ENCODE measurements around the gene ZNF362. TPM values are rescaled to one million over a fixed set of nuclear protein-coding genes. Genes with fewer than 3 reads are reported as not detected.

ZNF362 gene
- total and polyA plus RNA-seq, 2 of the 13 experiments (the other 11 are each of a cell fraction or from before 2014, with no cell fraction given) = 8.3 to 14.2 TPM

DNA sequence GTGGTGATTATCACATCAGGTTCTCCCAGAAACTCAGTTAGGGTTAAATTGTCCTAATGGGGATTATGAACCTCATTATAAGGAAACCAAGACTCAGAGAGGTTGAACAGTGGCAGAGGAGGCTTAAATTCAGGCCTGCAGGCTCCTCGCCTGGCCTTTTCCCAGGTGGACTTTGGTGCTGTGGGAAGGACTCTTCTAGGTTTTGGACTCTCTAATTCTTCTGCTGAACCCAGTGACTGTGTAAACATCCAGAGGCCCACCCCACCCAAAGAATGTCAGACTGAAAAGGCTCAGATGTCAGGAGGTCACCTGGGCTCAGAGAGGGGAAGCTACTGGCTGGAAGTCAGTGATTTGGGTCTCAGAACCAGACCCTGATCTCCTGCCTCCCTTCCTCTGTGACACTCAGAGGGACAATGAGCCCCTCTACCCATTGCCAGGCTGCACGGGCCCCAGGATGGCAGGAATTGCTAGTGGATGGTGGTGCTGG lies 2.5 kb downstream of the ZNF362 start (continued):
- TF ChIP-seq CSRNP1 (CRISPR knock-in tag; IDR thresholded peaks at IDR 0.05) (no peak), ZNF569 (CRISPR knock-in tag; IDR thresholded peaks at IDR 0.05; ENCODE audit: borderline replicate concordance) (no peak), RCOR2 (CRISPR knock-in tag; IDR thresholded peaks at IDR 0.05) (peak; percentile 52; the same call in 1 of the 2 replicates), ZSCAN12 (CRISPR knock-in tag; IDR thresholded peaks at IDR 0.05) (no peak), XBP1 (CRISPR knock-in tag; IDR thresholded peaks at IDR 0.05) (no peak), ZBTB46 (CRISPR knock-in tag; IDR thresholded peaks at IDR 0.05; ENCODE audit: borderline replicate concordance) (no peak), ZBTB7B (CRISPR knock-in tag; IDR thresholded peaks at IDR 0.05) (peak; percentile 71; the same call in 1 of the 2 replicates), GTF3A (CRISPR knock-in tag; conservative IDR thresholded peaks at IDR 0.05) (no peak), RNF2 (conservative IDR thresholded peaks at IDR 0.05; ENCODE audit: low read depth) (no peak), HNRNPH1 (optimal IDR thresholded peaks at IDR 0.05; ENCODE audit: low read depth, low read length) (no peak), MIER2 (CRISPR knock-in tag; IDR thresholded peaks at IDR 0.05) (no peak), MEIS1 (CRISPR knock-in tag; IDR thresholded peaks at IDR 0.05; ENCODE audit: borderline replicate concordance) (no peak), ZNF784 (CRISPR knock-in tag; IDR thresholded peaks at IDR 0.05; ENCODE audit: borderline replicate concordance) (no peak)
- TF ChIP-seq, protein P1, sequence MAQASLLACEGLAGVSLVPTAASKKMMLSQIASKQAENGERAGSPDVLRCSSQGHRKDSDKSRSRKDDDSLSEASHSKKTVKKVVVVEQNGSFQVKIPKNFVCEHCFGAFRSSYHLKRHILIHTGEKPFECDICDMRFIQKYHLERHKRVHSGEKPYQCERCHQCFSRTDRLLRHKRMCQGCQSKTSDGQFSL (CRISPR knock-in tag; IDR thresholded peaks at IDR 0.05) = no peak
- TF ChIP-seq, protein P2, sequence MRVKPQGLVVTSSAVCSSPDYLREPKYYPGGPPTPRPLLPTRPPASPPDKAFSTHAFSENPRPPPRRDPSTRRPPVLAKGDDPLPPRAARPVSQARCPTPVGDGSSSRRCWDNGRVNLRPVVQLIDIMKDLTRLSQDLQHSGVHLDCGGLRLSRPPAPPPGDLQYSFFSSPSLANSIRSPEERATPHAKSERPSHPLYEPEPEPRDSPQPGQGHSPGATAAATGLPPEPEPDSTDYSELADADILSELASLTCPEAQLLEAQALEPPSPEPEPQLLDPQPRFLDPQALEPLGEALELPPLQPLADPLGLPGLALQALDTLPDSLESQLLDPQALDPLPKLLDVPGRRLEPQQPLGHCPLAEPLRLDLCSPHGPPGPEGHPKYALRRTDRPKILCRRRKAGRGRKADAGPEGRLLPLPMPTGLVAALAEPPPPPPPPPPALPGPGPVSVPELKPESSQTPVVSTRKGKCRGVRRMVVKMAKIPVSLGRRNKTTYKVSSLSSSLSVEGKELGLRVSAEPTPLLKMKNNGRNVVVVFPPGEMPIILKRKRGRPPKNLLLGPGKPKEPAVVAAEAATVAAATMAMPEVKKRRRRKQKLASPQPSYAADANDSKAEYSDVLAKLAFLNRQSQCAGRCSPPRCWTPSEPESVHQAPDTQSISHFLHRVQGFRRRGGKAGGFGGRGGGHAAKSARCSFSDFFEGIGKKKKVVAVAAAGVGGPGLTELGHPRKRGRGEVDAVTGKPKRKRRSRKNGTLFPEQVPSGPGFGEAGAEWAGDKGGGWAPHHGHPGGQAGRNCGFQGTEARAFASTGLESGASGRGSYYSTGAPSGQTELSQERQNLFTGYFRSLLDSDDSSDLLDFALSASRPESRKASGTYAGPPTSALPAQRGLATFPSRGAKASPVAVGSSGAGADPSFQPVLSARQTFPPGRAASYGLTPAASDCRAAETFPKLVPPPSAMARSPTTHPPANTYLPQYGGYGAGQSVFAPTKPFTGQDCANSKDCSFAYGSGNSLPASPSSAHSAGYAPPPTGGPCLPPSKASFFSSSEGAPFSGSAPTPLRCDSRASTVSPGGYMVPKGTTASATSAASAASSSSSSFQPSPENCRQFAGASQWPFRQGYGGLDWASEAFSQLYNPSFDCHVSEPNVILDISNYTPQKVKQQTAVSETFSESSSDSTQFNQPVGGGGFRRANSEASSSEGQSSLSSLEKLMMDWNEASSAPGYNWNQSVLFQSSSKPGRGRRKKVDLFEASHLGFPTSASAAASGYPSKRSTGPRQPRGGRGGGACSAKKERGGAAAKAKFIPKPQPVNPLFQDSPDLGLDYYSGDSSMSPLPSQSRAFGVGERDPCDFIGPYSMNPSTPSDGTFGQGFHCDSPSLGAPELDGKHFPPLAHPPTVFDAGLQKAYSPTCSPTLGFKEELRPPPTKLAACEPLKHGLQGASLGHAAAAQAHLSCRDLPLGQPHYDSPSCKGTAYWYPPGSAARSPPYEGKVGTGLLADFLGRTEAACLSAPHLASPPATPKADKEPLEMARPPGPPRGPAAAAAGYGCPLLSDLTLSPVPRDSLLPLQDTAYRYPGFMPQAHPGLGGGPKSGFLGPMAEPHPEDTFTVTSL (CRISPR knock-in tag; IDR thresholded peaks at IDR 0.05; ENCODE audit: borderline replicate concordance) = peak; percentile 57; the same call in 1 of the 2 replicates
- TF ChIP-seq, protein P3, sequence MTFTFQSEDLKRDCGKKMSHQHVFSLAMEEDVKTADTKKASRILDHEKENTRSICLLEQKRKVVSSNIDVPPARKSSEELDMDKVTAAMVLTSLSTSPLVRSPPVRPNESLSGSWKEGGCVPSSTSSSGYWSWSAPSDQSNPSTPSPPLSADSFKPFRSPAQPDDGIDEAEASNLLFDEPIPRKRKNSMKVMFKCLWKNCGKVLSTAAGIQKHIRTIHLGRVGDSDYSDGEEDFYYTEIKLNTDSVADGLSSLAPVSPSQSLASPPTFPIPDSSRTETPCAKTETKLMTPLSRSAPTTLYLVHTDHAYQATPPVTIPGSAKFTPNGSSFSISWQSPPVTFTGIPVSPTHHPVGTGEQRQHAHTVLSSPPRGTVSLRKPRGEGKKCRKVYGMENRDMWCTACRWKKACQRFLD (CRISPR knock-in tag; IDR thresholded peaks at IDR 0.05; ENCODE audit: borderline replicate concordance) = no peak

All from HepG2 (cell line).